Endometrial microvascular endothelial cells (primary cell): ENCODE results near the gene WDR76. TPM values are rescaled to one million over a fixed set of nuclear protein-coding genes. Genes with fewer than 3 reads are reported as not detected.
"Not testable (repeated sequence)": the region's sequence is repeated elsewhere in the genome, so short reads cannot be mapped to it uniquely, and the experiment has no call there.

Experiments
- in situ Hi-C: cut with HindIII; loops from 2 replicates; pipeline ENCODE4 v1.10.0; 2017; ENCODE audit warnings: low sequenced_read_pairs, low pct_unique_long_range_greater_than_20kb; ENCODE audit errors: inconsistent ontology term
- total RNA-seq: library from RNA; depleted of rRNA; stranded (reverse); fragments of >200 nt; gene quantifications from one replicate; pipeline ENCODE4 v1.2.3, GENCODE V29; 2015; ENCODE audit errors: inconsistent ontology term

The WDR76 gene
- total RNA-seq, 1 donor from 2014 or later, result 20.0 TPM

GRCh38 chr15:43808960-43809678, 17.7 kb upstream of the WDR76 start:
- in situ Hi-C loops, result no loop called here

GRCh38 chr15:43815064-43815463, 11.7 kb upstream of the WDR76 start:
- in situ Hi-C loops, result not testable (repeated sequence)

GRCh38 chr15:43821505-43821904, 5.3 kb upstream of the WDR76 start:
- in situ Hi-C loops, result no loop called here

- in situ Hi-C loops, result no loop called here
These were observed 2.2 kb upstream of the WDR76 start, which contains the start of gene MFAP1 for GRCh38 chr15:43824302-43825246. TSS of gene MFAP1 (minus strand) at chr15:43824690. CDS start at chr15:43824569, 121 bp downstream.

GRCh38 chr15:43825305-43825704, 1.5 kb upstream of the WDR76 start:
- in situ Hi-C loops, result not testable (repeated sequence)

GRCh38 chr15:43826029-43826507, 734 bp upstream of the WDR76 start:
- in situ Hi-C loops, result no loop called here

GRCh38 chr15:43828061-43828657, 1.4 kb downstream of the WDR76 start:
- in situ Hi-C loops, result no loop called here

GRCh38 chr15:43829951-43830540, 3.2 kb downstream of the WDR76 start:
- in situ Hi-C loops, result not testable (repeated sequence)

- in situ Hi-C loops, result not testable (repeated sequence)
These were observed 4.0 kb downstream of the WDR76 start for GRCh38 chr15:43830691-43831275.

- in situ Hi-C loops, result not testable (repeated sequence)
These were observed 4.8 kb downstream of the WDR76 start for GRCh38 chr15:43831519-43832052.

GRCh38 chr15:43832485-43832884, 5.7 kb downstream of the WDR76 start:
- in situ Hi-C loops, result not testable (repeated sequence)

- in situ Hi-C loops, result no loop called here
These were observed 18.6 kb downstream of the WDR76 start for GRCh38 chr15:43845421-43845820.

- in situ Hi-C loops, result no loop called here
These were observed 24.4 kb downstream of the WDR76 start for GRCh38 chr15:43851251-43851650.

GRCh38 chr15:43852607-43853006, 25.8 kb downstream of the WDR76 start:
- in situ Hi-C loops, result no loop called here

GRCh38 chr15:43854801-43855200, 28.0 kb downstream of the WDR76 start:
- in situ Hi-C loops, result no loop called here

- in situ Hi-C loops, result no loop called here
These were observed 32.7 kb downstream of the WDR76 start for GRCh38 chr15:43859546-43859945.

GRCh38 chr15:43866636-43867035, 39.8 kb downstream of the WDR76 start:
- in situ Hi-C loops, result not testable (repeated sequence)

- in situ Hi-C loops, result no loop called here
These were observed 40.3 kb downstream of the WDR76 start for GRCh38 chr15:43867096-43867495.
